HTR-8/SVneo (cell line): ENCODE measurements around the gene CPZ.

Source experiments
- DNase-seq: peaks from one replicate; pipeline ENCODE4 v3.0.0; 2011; ENCODE audit warnings: low spot score, mixed read lengths; ENCODE audit not compliant: insufficient read length
- FAIRE-seq: peaks from 2 replicates; lab custom pipeline; 2011; peaks lifted over from hg19 to GRCh38; lab: Jason Lieb, UNC

Gene CPZ

GRCh38 chr4:8593264-8594096 lies 915 bp downstream of the CPZ start:
- peak; percentile 36 for FAIRE-seq
- DNase-seq: peak; percentile 51

DNA sequence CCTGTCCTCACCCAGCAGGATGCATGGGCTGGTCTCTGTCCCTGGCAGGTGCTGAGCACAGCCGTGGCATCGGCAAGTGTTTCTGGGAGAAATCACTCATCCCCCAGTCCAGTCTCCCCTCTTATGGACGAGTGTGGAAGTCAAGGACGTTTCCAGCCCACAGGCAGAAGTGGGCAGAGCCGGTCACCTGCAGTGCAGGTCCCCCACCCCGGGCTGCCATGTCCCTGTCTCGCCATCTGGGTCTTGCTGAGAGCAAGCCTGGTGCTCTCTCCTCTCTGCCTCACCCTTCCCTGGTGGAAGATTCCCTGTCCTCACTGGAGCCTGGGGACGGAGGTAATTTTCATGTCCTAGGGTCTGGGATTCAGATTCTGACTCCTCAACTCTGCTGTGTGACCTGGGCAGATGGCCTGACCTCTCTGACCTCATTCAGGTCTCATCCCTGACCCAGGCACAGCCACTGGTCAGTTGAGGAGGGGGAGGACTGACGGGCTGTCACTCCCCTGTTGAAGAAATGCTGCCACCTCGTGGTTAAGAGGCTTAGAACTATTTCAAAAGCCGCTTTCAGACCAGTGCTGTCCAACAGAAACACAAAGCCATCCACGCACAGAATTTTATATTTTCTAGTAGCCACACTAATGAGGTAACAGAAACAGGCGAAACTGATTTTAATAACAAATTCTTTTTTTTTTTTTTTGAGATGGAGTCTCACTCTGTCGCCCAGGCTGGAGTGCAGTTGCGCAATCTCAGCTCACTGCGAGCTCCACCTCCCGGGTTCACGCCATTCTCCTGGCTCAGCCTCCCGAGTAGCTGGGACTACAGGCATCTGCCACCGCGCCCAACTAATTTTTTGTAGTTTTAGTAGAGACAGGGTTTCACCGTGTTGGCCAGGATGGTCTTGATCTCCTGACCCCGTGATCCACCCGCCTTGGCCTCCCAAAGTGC lies 1.8 kb downstream of the CPZ start:
- FAIRE-seq (peak; percentile 90), DNase-seq (peak; percentile 89)

DNA sequence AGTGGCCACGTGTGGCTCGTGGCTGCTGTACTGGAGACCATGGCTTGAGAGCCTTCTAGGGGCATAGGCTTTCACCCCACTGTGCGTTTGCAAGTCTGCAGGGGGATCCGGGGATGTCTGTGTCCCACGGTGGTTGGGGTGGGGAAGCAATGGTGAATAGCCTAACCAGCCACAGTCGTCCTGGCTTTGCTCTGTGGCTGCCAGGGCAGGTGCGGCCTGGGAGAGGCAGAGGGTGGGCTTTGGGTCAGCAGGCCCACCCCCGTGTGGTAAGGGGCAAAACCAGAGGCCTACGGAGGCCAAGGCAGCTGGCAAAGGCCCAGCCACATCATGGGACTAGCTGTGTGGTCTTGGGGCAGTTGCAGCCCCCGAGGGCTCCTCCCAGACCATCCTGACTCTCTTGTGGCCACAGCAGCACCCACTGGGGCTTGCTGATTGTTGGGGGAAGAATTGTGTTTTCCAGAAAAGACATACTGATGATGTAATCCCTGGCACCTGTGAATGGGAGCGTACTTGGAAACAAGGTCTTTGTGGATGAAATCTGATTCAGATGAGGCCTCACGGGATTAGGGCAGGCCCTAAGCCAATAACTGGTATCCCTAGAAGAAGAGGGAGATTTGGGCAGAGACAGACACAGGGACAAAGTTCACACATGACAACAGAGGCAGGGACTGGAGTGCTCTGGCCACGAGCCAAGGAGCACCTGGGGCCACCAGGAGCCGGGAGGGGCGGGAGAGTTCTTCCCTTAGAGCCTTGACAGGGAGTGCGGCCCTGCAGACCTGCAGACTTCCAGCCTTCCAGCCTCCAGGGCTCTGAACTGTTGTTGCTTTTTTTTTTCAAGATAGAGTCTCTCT lies 2.9 kb downstream of the CPZ start:
- DNase-seq: no peak
- FAIRE-seq: no peak

DNA sequence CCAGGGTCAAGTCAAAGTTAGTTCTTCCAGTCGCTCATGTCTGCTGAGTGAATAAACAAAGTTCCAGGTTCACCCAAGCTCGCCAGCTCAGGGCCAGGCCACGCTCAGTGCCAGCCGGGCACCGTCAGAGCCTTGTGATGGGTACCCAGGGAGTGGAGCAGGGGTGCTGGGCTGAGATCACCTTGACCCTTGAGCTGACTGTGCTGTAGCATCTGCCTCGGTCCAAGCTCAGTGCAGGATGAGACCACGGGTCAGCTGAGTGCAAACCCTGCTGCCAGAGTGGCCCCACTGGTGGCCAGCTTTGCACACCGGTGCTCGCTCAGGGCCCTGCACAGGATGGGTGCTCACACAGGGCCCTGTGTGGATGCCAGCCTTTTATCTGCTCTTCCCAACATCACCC lies 4.3 kb downstream of the CPZ start:
- no peak for DNase-seq
- FAIRE-seq: no peak

DNA sequence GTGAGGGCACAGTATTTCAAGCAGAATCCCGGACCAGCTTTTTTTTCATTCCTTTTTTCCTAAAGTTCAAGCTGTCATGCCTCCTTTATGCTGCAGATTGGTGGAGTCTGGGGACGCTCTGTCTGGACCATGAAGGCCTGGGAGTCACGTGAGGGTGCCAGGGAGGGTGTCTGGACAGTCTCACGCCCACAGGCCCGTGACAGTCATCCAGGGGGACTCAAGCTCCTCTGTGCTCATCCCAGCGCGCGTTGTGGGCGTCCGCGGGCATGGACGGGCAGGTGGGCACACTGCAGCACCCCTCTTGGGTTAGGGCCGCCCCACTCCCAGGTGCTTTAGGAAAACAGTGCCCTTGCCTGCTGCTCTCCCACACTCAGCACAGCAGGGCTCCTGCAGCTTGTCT lies 4.8 kb downstream of the CPZ start:
- DNase-seq: no peak
- FAIRE-seq: no peak

DNA sequence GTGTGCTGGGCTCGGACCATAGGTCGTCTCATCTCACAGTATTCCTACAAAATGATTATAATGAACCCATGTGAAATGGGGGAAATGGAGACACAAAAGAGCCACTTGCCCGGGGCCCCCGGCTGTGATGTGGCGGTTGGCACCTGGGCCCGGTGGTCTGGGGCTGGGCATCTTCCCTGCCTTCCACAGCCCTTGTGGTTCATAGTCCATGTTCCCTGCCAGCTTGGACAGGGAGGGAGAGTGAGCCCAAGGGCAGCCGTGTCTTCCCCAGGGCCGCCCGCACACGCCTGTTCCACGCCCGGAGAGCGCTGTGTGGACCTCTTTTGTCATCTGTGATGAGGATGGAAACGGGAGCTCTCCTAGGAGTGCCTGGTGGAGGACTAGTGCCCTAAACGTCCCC lies 5.2 kb downstream of the CPZ start:
- no peak for DNase-seq
- no peak for FAIRE-seq

DNA sequence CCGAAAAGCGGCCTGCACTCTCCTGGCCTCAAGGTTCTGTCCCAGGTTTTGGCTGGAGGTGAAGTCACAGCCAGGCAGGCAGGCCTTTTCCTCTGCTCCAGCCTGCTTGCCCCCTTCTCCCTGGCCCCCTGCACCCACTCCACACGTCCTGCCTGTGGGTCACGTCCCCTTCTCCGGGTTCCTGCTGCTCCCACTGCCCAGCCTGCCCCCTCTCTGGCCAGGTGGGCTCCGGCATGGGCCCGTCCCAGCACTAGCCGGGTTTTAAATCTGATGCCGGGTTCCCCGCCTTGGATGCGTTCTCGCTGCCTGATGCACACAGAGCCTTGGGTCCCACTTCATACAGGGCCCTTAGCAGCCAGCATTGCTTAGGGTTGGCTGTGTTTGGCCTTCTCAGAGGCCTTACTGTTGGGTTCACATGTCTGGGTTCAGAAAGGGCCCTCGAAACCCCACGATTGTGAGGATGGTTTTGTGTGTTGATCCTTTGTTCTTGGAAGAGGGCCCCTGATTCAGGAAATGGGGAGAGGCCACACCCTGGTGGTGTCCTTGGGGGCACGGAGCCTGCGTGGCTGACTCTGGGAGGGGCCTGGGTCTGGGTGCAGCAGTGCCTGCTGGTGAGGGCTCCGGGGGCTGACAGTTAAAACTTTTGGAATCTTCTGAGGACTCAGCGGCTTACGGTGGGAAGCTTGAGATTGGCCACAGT lies 6.0 kb downstream of the CPZ start:
- no peak for FAIRE-seq

DNA sequence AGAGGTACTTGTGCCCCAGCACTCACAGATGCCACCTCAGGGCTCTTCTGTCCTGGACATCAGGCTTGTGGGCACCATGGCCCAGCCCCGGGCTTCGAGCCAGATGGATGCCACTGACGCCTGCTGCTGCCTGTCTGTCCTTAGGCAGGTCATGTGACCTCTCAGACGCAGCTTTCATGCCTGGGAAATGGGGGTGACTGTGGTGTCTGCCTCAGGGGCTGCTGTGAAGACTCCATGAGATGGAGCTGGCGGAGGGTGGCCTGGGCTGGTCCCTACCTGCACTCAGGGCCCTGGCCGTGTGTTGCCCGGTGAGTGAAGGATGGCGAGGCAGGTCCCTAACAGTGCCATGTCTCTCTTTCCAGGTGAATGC lies 6.5 kb downstream of the CPZ start:
- no peak for DNase-seq
- no peak for FAIRE-seq

More for the DNA sequence above, 6.0 kb downstream of the CPZ start:
- DNase-seq: no peak

DNA sequence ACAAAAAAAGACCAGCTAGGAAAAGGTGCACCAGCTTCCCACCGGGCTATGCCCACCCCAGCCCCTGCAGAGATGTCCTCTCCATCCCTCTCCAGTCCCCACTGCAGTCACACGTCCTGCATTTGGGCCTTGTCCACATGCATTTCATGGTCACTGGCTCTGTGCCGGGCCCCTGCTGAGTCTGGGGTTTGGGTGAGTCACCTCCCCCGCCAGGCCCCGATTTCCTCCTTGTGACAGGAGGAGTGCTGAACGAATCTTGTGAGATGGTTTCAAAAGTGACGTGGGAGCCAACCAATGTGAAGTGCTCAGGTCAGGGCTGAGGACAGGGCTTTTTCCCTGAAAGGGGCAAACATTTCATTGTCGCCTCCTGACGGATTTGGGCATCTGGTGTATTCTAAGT lies 7.1 kb downstream of the CPZ start:
- no peak for FAIRE-seq
- no peak for DNase-seq

DNA sequence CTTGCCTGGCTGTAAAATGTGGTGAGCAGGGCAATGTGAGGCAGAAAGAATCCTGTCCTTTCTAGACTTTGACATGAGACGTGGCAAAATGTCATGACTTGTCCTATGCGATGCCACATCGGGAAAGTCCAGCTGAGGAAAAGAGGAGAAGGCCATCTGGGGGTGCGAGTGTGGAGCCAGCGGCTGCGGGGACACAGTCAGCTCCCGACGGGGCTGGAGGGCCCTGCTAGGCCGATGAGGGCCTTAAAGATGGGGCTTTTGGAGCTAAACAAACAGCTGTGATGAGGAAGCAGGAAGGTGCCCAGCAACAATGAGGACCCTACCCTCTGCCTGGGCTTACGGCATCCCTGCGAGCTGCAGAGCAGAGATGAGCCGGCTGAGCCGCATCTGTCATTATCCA lies 7.7 kb downstream of the CPZ start:
- DNase-seq: no peak
- FAIRE-seq: no peak

- DNase-seq (no peak), FAIRE-seq (no peak)
Observed at GRCh38 chr4:8600686-8601085, 8.1 kb downstream of the CPZ start.

- DNase-seq (no peak), FAIRE-seq (no peak)
Observed at GRCh38 chr4:8601086-8601485, 8.5 kb downstream of the CPZ start.

- FAIRE-seq (no peak), DNase-seq (no peak)
Observed at GRCh38 chr4:8601556-8601955, 9.0 kb downstream of the CPZ start.

- FAIRE-seq (no peak), DNase-seq (no peak)
Observed at GRCh38 chr4:8602686-8603430, 10.3 kb downstream of the CPZ start.

- FAIRE-seq: no peak
- DNase-seq: no peak
Observed at GRCh38 chr4:8603931-8604330, 11.4 kb downstream of the CPZ start.

GRCh38 chr4:8605289-8605688 lies 12.7 kb downstream of the CPZ start:
- FAIRE-seq (no peak), DNase-seq (no peak)

DNA sequence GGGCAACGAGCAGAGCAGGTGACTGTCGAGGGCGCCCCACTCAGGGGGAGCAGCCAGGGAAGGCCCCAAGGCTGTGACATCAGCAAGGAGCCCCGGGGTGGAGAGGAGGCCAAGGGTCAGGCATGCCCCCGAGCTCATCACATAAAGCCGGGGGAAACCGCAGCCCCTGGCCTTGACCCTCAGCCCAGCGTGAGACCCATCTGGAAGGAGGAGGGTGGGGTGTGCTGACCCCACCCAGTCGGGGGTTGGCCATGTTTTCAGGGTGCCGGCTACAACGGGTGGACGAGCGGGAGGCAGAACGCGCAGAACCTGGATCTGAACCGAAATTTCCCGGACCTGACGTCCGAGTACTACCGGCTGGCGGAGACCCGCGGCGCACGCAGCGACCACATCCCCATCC lies 13.9 kb downstream of the CPZ start:
- DNase-seq: no peak
- no peak for FAIRE-seq

- DNase-seq (no peak), FAIRE-seq (no peak)
Observed at GRCh38 chr4:8606966-8607365, 14.4 kb downstream of the CPZ start.
